GM19328 (cell line): Measurements from ENCODE around the gene INKA2.

Experiments used
- ATAC-seq: cut with Tn5 transposase; IDR thresholded peaks from one replicate; pipeline ENCODE4 v1.9.1; 2021; ENCODE audit warnings: mild to moderate bottlenecking, moderate library complexity; ENCODE audit not compliant: unreplicated experiment

The INKA2 gene

DNA sequence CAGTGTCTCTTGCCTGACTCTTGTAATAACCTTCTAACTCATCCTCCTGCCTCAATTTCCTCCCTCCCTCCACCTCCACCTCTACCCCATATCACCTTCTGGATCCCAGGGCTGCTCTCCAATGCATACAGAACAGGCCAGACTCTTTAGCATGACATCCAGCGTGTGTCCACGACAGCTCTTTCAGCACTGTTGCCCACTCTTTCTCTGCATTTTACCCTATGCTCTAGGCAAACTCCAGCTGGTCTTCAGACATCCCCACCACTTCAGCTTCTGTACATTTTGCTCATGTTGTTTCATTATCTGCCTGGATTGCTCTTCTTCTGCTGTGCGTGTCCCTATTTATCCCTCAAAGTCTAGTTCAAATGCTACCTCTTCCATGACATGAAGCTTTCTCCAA is 4.8 kb downstream of the INKA2 start:
- no peak for ATAC-seq

DNA sequence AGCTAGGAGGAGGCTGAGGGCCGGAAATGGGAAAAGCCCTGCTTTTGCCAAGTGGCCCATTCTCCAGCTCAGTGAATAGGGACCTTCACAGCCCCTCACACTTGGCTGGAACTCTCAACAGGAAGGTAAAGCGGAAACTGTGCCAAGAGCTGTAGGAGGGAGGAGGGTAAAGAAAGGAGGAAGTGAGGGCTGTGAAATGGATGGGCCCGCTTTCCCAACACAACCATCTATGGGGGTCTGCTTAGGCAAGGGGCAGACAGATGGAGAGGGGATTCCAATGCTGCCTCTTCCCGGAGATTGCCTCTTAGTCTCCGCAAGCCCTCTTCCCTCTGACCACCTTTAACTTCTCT is 5.2 kb downstream of the INKA2 start:
- no peak for ATAC-seq

DNA sequence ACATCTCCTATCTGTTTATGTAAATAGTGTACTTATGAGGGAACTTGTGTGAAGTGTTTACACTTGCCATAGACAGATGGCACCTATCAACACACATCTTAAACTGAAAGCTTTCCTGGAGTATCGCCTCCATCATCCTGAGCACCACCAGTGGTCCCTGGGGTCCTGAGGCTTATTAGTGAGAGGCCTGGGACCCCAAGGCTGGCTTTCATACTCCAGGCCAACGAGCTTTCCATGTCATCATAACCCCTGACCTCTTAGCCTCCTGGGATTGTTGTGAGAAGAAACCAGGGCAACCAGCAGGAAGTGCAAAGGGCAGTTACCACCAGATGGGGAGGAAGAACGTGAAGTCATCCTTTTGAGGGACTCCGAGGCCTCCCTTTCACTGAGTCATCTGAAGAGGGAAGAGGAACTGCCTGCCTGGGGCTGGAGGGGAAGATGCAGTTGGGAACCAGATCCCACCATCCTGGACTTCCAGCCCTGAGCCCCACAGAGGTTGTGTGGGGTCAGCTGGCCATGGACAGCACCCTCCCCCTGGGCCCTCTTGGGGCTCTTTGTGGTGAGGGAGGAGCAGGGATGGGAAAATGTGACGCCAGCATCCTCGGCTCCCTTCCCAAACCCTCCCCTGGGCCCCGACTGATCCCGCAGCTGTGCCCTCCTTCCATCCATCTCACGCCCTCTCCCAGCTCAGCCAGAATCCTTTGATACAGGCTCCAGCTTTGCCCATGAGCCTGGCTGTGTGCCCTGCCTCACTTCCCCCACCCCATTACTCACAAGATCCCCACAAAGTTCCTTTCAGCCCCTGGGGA is 5.8 kb downstream of the INKA2 start:
- no peak for ATAC-seq

- ATAC-seq, result no peak
Measured at GRCh38 chr1:111732718-111733117, 6.5 kb downstream of the INKA2 start.

- ATAC-seq, result no peak
Measured at GRCh38 chr1:111731956-111732355, 7.2 kb downstream of the INKA2 start.

DNA sequence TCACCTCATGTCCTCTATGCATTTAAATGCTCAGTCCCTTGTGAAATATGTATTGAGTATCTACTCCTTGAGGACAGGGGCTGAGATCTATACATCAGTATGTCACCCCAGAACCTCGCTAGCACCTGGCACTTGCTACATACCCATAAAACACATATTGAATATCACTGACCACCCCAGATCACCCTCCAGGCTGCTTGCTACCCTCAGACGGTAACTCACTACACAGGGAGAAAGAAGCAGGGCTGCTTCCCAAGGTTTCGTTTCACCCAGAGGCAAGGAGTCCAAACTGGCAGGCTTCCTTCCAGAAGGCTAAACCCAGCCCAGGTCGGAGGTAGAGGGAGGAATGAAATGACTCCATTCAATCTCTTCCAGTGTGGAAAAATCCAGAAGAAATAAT is 8.5 kb downstream of the INKA2 start:
- no peak for ATAC-seq

DNA sequence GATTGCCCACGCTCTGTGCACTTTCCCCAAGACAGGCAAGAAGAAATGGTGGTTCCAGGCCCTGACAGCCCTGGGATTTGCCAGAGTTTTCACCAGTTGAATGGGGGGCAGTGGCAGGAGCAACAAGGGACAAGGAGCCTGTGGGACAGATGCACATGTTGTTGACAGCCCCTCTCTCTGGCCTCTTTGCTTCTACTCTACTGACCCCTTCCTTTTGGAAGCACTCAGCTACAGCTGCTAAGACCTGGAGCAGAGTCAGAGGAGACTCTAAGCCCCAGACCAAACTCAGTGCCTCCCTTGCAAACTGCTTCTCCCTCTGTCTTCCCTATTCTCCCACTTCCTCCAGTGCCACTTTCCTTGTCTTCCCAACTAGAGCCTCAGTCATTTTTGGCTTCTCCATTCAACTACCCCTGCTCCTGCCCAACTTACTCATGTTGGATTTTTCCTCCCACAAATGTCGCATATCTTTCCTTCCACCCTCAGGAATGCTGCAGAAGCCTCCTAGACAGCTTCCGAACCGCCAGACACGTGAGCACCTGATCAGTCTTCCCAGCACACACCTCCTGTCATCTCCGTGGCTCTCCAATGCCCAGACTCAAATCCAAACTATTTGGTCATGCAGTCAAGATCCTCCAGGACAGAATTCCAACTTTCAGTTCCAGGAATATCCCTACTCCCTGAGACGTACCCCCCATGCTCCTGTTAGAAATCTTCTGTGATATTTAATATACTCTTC is 9.1 kb downstream of the INKA2 start:
- no peak for ATAC-seq

GRCh38 chr1:111729271-111729921 is 9.8 kb downstream of the INKA2 start:
- ATAC-seq, result no peak

DNA sequence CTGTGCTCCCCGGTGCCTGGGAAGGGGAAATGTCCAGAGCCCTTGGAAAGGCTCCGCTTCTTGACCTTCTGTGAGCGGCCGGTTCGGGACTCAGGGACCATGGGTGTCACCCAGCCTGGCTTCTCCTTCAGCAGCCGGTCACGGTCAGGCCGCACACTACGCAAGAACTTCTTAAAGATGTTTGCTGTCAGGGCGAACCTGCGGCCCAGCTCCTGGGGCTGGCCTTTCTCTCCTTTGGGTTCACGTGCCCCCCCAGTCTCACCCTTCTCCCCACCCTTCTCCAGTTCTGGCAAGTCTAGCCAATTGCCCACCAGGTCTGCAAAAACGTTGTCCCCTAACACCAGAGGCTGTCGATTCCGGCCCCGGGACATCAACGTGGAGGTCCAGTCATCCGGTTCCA is 12.1 kb downstream of the INKA2 start:
- no peak for ATAC-seq

DNA sequence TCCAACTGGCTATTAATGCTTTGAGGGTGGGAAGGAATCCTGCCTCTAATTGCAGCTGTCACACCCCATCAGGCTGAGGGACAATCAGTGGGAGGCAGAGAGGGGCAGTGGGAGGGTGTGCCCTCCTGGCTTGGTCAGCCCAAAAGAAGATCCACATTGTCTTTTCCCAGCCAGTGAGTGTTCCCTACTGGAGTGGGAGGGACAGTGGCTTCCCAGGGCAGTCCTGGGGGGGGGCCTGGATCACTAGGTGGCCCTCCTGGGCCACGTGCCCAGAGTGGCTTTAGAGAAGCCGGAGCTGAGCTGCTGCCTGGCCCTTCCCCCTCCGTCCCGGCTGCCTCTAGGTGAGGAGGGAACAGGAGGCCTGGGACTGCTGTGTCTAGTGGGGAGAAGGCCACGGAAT is 14.0 kb downstream of the INKA2 start:
- no peak for ATAC-seq

DNA sequence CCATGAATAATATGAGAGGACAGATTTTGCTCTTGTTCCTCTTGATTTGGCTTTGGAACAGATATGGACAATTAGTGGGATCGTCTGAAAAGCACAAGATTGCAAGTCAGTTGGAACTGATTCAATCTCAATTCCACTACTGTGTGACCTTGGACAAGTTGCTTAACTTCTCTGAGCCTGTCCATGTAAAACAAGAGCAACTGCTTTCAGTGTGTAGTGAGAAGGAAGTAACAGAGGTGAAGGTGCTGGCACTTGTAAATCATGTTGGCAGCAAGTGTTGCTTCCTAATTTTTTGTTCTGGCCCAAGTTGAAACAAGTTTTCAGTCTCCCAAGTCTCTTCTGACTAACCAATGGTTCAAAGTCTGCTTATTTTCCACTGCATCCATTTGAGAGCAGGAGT is 15.3 kb downstream of the INKA2 start:
- no peak for ATAC-seq

DNA sequence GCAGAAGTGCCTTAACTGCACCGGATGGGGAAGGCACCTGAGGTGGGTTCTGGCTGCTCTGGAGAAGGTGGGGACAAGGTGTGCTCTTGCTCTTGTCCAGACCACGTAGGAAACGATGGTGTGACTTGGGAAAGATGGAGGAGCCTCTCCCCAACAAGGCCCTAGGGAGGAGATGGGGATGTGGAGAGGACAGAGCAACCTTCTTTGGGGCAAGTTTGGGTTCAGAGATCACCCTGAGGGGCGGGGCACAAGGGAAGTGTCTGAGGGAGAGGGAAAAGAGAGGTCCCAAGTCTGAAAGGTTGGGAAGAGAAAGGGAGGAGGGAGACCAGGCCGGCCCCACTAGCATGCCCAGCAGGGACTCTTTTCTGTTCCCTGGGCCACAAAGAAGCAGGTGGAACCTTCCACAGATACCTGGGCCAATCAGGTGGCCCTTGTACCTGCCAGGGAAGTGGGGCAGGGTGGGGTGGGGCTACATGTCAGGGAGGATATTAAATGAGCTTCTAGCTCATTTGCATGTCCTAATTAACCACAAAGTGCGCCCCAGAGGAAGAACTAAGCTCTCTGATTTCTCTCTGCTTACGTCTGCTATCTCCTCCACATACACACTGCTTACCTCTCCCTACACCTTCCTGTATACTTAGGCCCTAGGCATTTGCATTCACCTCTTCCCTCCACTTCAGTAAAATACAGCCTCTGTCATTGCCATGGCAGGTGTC is 15.9 kb downstream of the INKA2 start:
- no peak for ATAC-seq

DNA sequence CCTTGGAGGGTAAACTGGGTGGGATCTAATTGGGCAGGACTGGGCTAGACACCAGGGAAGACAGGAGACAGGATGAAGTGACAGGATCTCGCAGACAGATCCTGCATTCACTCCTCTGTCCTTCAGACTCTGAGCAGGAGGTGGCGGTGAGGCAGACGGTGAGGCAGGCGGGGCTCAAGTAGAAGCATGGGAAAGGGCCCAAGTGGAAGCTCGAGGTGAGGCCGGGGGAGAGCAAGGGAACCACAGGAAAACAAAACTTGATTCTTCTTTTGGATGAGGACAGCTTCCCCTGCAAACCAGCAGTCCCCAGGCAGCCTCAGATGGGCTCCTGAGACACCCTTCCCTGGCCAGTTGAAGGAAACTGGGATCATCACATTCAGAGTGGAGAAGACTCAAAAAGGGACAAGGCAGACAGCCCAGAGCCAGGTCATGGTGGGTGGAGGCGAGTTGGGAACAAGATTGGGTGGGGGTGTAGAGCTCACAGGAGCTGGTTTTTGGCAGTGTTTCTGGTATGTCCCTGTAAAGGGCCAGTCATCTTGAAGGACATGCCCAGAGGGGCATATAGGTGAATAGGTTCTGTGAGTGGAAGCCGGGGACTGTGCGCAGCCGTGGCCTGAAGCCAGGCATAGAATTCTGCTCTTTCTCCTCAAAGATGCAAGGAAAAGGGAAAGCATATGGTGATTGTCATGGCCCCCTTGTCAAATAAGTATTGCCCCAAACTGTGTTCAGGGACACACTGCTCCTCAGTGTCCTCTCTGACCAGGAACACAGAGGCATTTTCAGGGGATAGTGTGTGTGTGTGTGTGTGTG is 18.0 kb downstream of the INKA2 start:
- no peak for ATAC-seq

DNA sequence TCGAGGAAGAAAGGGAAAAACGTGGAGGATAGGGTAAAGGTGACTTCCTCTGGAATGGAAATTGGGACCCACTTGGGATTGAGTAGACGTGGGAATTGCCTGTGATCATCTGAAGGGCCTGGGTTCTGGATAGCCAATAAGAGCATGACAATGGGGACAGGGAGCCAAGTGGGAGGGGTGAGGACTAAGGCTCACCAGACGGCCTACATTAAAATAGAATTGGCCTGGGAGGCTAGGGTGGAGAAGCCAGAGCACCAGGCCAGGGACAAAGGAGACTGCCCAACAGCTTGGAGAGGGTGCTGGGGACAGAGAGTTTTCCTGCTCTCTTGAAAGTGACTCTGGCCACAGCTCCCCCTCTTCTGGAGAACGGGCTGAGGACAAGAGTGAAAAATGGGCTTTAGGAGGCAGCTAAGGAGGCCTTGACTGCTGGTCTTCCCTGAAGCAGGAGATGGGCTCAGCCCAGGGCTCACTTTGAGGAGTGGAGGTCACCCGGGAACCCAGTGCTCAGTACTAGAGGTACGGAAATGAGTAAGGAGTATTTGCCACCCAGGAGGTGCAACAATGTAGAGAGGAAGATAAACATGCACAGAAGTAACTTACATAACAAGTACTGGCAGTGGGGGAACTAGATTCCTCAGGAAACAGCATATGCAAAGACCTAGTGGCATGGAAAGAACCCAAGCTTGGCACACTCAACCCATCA is 18.8 kb downstream of the INKA2 start:
- no peak for ATAC-seq

GRCh38 chr1:111719674-111720132 is 19.5 kb downstream of the INKA2 start:
- ATAC-seq, result no peak

- no peak for ATAC-seq
Measured at GRCh38 chr1:111719135-111719534, 20.1 kb downstream of the INKA2 start.

GRCh38 chr1:111717450-111717849 is 21.7 kb downstream of the INKA2 start:
- no peak for ATAC-seq

GRCh38 chr1:111716333-111716732 is 22.9 kb downstream of the INKA2 start:
- no peak for ATAC-seq

DNA sequence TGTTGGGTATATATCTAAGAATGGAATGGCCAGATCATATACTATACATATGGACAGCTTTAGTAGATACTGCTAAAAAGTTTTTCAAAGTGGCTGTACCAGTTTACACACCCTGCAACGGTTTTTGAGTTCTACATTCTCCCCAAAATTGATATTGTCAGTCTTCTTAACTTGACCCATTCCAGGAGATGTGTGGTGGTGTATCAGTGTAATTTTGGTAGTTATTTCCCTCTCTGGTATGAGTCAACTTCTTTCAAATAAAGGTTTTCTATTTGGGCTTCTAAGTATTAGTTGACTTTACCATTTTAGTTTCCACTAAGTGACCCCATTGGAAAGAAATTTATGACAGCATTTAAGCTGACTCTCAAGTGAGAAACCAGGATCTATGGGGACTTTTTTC is 29.2 kb downstream of the INKA2 start:
- no peak for ATAC-seq

DNA sequence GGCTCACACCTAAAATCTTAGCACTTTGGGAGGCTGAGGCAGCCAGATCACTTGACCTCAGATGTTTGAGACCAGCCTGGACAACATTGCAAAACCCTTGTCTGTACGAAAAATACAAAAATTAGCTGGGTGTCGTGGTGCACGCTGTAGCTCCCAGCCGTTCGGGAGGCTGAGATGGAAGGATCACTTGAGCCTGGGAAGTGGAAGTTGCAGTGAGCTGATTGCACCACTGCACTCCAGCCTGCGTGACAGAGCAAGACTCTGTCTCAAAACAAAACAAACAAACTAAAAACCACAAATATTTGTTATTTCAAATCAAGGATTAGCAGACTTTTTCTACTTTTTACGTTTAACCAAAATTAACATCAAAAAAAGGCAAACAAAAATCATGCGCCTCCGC is 31.3 kb downstream of the INKA2 start:
- ATAC-seq, result no peak
